K562 treated with DMSO at 1 percent for 4 hours (cell line): ENCODE data around the gene HOXC9. TPM values are rescaled to one million over a fixed set of nuclear protein-coding genes. Genes with fewer than 3 reads are reported as not detected.

Experiments used
- total RNA-seq: library from RNA; unstranded; fragments of 300-600 nt; gene quantifications from 2 replicates; pipeline ENCODE4 v1.2.3, GENCODE V29; 2022; ENCODE audit not compliant: insufficient read depth

HOXC9 gene
- 16.9 and 19.0 TPM in 2 replicates for total RNA-seq

DNA sequence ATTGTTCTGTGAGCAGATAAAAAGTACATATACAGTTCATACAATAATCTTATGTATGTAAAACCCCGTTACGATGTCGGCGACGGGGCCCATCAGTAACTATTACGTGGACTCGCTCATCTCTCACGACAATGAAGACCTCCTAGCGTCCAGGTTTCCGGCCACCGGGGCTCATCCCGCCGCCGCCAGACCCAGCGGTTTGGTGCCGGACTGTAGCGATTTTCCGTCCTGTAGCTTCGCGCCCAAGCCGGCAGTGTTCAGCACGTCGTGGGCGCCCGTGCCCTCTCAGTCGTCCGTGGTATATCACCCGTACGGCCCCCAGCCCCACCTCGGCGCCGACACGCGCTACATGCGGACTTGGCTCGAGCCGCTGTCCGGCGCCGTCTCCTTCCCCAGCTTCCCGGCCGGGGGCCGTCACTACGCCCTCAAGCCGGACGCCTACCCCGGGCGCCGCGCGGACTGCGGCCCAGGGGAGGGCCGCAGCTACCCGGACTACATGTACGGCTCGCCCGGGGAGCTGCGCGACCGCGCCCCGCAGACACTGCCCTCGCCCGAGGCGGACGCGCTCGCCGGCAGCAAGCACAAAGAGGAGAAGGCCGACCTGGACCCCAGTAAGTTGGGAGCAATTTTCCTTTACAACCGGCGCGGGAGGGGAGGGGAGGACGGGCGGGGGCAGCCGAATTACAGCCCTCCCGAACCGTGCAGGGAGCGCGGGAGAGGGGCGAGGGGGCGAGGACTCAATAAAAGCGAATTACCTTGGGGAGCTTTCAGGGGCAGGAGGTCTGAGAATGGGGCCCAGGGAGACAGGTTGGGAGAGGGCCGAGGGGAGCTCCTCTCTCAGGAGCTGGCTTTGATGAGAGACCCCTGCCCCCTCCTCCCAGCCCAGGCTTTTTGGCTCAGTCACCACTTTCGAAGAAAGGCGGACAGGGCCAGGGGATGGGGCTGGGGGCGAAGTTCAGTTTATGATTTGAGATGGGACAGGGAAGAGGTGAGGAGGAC, at the start of gene HOXC9:
Gene HOXC9 (plus strand): TSS at position 46 of the 999 bp plus-strand sequence. CDS start 28 bp downstream, at position 74.

DNA sequence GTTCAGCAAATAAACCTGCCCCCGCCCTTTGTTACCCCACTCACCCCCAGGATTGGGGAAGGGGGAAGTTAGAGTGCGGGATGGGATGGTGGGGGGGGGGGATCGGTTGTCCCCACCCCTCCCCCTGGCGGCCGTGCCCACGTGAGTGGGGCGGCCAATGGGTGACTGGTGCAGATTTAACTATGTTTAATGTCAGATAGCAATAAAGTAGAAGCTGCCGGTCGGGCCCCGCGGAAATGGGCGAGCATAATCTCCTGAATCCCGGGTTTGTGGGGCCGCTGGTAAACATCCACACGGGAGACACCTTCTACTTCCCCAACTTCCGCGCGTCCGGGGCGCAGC, 45.3 kb upstream of the HOXC9 start, which contains the start of gene HOXC12:
Gene HOXC12 (plus strand): TSS at position 210 of the 342 bp plus-strand sequence. CDS start 27 bp downstream, at position 237.

GRCh38 chr12:53972722-53973235, 27.2 kb upstream of the HOXC9 start, which contains the start of gene HOXC11:
Gene HOXC11 (plus strand): TSS chr12:53973126. CDS start chr12:53973242, 116 bp downstream.

GRCh38 chr12:53974084-53975063, 25.6 kb upstream of the HOXC9 start, which contains the start of gene HOTAIR:
Gene HOTAIR (minus strand): TSS chr12:53974954.

GRCh38 chr12:53984901-53985691, 14.9 kb upstream of the HOXC9 start, which contains the start of gene HOXC10:
Gene HOXC10 (plus strand): TSS chr12:53985146. CDS start chr12:53985260, 114 bp downstream.

DNA sequence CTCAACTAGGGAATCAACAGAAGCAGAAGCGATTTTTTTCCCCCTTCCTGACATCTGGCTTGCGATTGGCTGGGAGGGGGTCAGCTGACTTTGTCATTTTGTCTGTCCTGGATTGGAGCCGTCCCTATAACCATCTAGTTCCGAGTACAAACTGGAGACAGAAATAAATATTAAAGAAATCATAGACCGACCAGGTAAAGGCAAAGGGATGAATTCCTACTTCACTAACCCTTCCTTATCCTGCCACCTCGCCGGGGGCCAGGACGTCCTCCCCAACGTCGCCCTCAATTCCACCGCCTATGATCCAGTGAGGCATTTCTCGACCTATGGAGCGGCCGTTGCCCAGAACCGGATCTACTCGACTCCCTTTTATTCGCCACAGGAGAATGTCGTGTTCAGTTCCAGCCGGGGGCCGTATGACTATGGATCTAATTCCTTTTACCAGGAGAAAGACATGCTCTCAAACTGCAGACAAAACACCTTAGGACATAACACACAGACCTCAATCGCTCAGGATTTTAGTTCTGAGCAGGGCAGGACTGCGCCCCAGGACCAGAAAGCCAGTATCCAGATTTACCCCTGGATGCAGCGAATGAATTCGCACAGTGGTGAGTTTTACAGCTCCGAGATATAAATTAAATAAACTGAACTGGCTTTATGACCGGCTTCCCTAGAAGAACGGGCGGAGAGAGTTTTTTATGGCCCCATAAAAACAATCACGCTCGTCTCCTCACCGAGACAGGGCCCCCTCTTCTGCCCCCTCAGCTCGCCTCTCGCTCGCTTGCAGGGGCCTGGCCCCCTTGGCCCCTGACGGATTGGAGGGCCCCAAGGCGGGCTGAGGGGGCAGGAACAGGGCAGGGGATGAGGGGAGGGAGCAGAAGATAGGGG, 28.6 kb downstream of the HOXC9 start, which contains the start of gene HOXC6:
Gene HOXC6 (plus strand): TSS at position 127 of the 888 bp plus-strand sequence. CDS start 82 bp downstream, at position 209.

DNA sequence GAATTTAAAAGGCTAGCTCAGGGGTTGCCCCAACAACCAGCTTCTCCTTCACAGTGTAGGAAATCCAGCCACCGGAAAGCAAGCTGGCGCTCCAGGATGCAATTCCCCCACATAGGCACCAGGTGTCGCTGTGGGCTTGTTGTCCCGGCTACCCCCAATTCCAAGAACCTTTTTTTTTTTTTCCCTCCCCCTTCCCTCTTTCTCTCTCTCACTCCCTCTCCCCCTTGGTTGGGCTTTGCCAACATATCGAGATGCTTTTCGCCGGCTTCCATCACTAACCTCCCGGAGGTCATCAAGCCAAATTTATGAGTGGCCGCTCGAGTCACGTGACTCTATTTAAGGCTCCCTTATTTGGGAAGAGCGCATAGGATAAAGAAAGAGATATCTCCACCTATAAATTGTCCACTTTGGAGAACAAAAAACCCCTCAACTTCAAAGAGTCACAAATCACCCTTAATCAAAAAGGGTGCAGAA, 32.7 kb downstream of the HOXC9 start, which contains the start of gene HOXC5:
Gene HOXC5 (plus strand): TSS at position 424 of the 474 bp plus-strand sequence. CDS start 73 bp downstream, outside the sequence.

Other genes starting within 250 kb of the HOXC9 start
- not detected in 2 replicates for gene CISTR, start 248.2 kb upstream of the HOXC9 start, total RNA-seq
- 0.69 and 1.8 TPM in 2 replicates for gene HOXC13, start 61.3 kb upstream of the HOXC9 start, total RNA-seq
- 0.74 and 1.2 TPM in 2 replicates for gene HOXC12, start 45.3 kb upstream of the HOXC9 start, total RNA-seq
- not detected in 2 replicates for gene HOXC11, start 27.0 kb upstream of the HOXC9 start, total RNA-seq
- gene HOTAIR, start 25.2 kb upstream of the HOXC9 start, total RNA-seq: not detected in 2 replicates
- gene HOXC10, start 15.0 kb upstream of the HOXC9 start, total RNA-seq: 1.8 TPM in 1 of 2 replicates, not detected in the other
- gene HOXC8, start 8.8 kb downstream of the HOXC9 start, total RNA-seq: 0.34 TPM in 1 of 2 replicates, not detected in the other
- 3.0 and 3.9 TPM in 2 replicates for gene HOXC6, start 28.3 kb downstream of the HOXC9 start, total RNA-seq
- not detected in 2 replicates for gene HOXC5, start 32.9 kb downstream of the HOXC9 start, total RNA-seq
- gene HOXC4, start 53.7 kb downstream of the HOXC9 start, total RNA-seq: not detected in 2 replicates
- 21.5 and 24.2 TPM in 2 replicates for gene SMUG1, start 188.8 kb downstream of the HOXC9 start, total RNA-seq